Embryonic facial prominence (tissue), 1 donor: ENCODE measurements around the gene PGS1.
"Not testable (repeated sequence)": the region's sequence is repeated elsewhere in the genome, so short reads cannot be mapped to it uniquely, and the experiment has no call there.

Source experiments
- DNase-seq: peaks from one replicate; pipeline ENCODE4 v3.0.0-alpha.2; 2016; ENCODE audit errors: extremely low spot score

The PGS1 gene

GRCh38 chr17:78444392-78444791 lies 65.9 kb downstream of the PGS1 start:
- no peak for DNase-seq

- no peak for DNase-seq
These were observed 68.4 kb downstream of the PGS1 start for GRCh38 chr17:78446833-78447232.

GRCh38 chr17:78448356-78448993 lies 70.0 kb downstream of the PGS1 start:
- no peak for DNase-seq

GRCh38 chr17:78449983-78450595 lies 71.6 kb downstream of the PGS1 start:
- no peak for DNase-seq

- no peak for DNase-seq
These were observed 72.4 kb downstream of the PGS1 start for GRCh38 chr17:78450696-78451345.

GRCh38 chr17:78451753-78452152 lies 73.3 kb downstream of the PGS1 start:
- no peak for DNase-seq

GRCh38 chr17:78454346-78454745 lies 75.9 kb downstream of the PGS1 start:
- DNase-seq = no peak

- DNase-seq = no peak
These were observed 79.6 kb downstream of the PGS1 start for GRCh38 chr17:78458091-78458490.

GRCh38 chr17:78458736-78459335 lies 80.4 kb downstream of the PGS1 start:
- DNase-seq = no peak

- no peak for DNase-seq
These were observed 81.2 kb downstream of the PGS1 start for GRCh38 chr17:78459696-78460095.

GRCh38 chr17:78460176-78460675 lies 81.8 kb downstream of the PGS1 start:
- DNase-seq = no peak

- DNase-seq = no peak
These were observed 82.7 kb downstream of the PGS1 start for GRCh38 chr17:78460951-78461798.

GRCh38 chr17:78461799-78462053 lies 83.3 kb downstream of the PGS1 start:
- DNase-seq = no peak

- DNase-seq = no peak
These were observed 83.7 kb downstream of the PGS1 start for GRCh38 chr17:78462148-78462547.

- DNase-seq = not testable (repeated sequence)
These were observed 87.8 kb downstream of the PGS1 start for GRCh38 chr17:78466109-78466785.

GRCh38 chr17:78466786-78467715 lies 88.6 kb downstream of the PGS1 start:
- DNase-seq = no peak

- no peak for DNase-seq
These were observed 89.9 kb downstream of the PGS1 start for GRCh38 chr17:78468366-78468765.

GRCh38 chr17:78469443-78469842 lies 91.0 kb downstream of the PGS1 start:
- DNase-seq = no peak

GRCh38 chr17:78471635-78472034 lies 93.2 kb downstream of the PGS1 start:
- no peak for DNase-seq
